Effector memory CD8-positive, alpha-beta T cell (primary cell): ENCODE results near the gene SORBS1.

Source experiments
- ATAC-seq: fragments of 150-1000 bp; cut with Tn5 transposase; replicated peaks from 2 replicates; pipeline ENCODE4 v1.10.0; 2021; ENCODE audit warnings: mild to moderate bottlenecking, moderate library complexity
- DNase-seq, 3 experiments: peaks; one replicate each; pipeline ENCODE4 v3.0.0; 2021
- H3K27ac Mint-ChIP-seq, 2 donors: one replicate each; pipeline ENCODE4 v1.8.0; 2022; ENCODE audit warnings: mild to moderate bottlenecking in 2 of 2, mixed read lengths in 2 of 2, moderate library complexity in 2 of 2
- H3K27me3 Mint-ChIP-seq, 2 donors: one replicate each; pipeline ENCODE4 v1.8.0; 2022; ENCODE audit warnings: mixed read lengths in 2 of 2
- H3K36me3 Mint-ChIP-seq: one replicate; pipeline ENCODE4 v1.8.0; 2022; ENCODE audit warnings: mild to moderate bottlenecking, moderate library complexity, mixed read lengths; ENCODE audit not compliant: insufficient read depth
- H3K4me1 Mint-ChIP-seq, 2 donors: one replicate each; pipeline ENCODE4 v1.8.0; 2022; ENCODE audit warnings: low read depth in 2 of 2, mixed read lengths in 2 of 2
- H3K4me3 Mint-ChIP-seq, 2 donors: one replicate each; pipeline ENCODE4 v1.8.0; 2022; ENCODE audit warnings: mild to moderate bottlenecking in 2 of 2, mixed read lengths in 2 of 2, moderate library complexity in 2 of 2
- H3K9me3 Mint-ChIP-seq, 2 donors: one replicate each; pipeline ENCODE4 v1.8.0; 2022; ENCODE audit warnings: mixed read lengths in 2 of 2

Gene SORBS1

DNA sequence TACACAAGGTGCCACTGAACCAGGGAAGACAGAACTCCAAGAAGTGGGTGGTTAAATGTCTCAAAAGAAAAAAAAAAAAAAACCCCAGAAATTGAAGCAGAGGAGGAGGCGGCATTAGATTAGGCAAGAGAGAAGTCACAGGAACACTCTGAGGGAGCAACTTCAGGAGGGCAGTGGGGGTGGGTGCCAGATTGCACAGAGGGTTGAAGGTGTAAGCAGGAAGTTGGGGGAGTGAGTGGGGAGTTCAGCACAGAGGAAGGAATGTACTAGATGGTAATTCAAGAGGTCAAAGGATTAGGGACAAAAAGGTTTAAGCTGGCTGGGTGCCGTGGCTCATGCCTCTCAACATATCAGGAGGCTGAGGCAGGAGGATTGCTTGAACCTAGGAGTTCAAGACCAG lies 160.4 kb downstream of the SORBS1 start:
- ATAC-seq = no peak
- Mint-ChIP-seq H3K27me3 (peaks cover 0 to 7% of the 10 kb centered on the region in 2 donors), H3K9me3 (no peaks in the 10 kb centered on the region), H3K4me1 (no peaks in the 10 kb centered on the region), H3K27ac (peak overlapping the region in 1 of 2 donors; percentile 1), H3K4me3 (no peak overlapping the region), H3K36me3 (peaks cover 3% of the 10 kb centered on the region)
- DNase-seq = no peak

DNA sequence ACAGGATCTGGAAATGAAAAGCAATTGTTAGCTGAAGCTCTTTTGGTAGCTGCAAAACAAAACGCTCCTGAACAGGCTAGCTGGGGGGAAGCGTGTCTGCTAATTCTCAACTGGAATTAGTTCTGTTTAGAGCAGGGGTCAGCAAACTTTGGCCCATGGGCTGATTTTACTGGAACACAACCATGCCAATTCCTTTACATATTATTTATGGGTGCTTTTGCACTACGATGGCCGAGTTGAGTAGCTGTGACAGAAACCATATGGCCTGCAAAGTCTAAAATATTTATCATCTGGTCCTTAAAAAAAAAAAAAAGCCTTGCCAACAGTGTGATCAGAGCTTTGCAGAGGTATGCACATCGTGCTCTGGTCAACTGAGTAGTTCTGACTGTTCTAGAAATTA lies 162.0 kb downstream of the SORBS1 start:
- H3K9me3 Mint-ChIP-seq = no peaks in the 10 kb centered on the region
- peaks cover 5% of the 10 kb centered on the region for H3K36me3 Mint-ChIP-seq
- ATAC-seq = no peak
- H3K27me3 Mint-ChIP-seq = no peaks in the 10 kb centered on the region
- H3K4me3 Mint-ChIP-seq = no peak overlapping the region
- no peak for DNase-seq
- H3K27ac Mint-ChIP-seq = no peak overlapping the region
- H3K4me1 Mint-ChIP-seq = peaks cover 0 to 2% of the 10 kb centered on the region in 2 donors

DNA sequence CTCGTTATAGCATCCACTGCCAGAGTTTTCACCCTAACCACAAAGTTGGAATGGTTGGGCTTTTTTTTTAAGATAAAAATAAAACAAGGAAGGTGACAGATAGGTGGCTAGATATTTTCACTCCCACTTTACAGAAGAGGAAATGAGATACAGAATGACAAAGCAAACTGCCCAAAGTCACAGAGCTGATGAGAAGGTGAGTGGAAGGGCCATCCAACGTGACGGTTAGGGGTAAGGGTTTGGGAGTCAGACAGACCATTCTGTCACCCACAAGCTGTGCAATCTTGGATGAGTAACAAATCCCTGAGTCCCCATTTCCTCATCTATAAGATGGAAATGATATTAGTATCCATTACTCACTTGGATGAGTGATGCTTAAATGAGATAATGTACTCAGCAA lies 163.4 kb downstream of the SORBS1 start:
- DNase-seq (no peak), ATAC-seq (no peak)
- no peak overlapping the region for H3K4me3 Mint-ChIP-seq
- H3K9me3 Mint-ChIP-seq = no peaks in the 10 kb centered on the region
- H3K4me1 Mint-ChIP-seq = peaks cover 0 to 3% of the 10 kb centered on the region in 2 donors
- H3K27ac Mint-ChIP-seq = no peak overlapping the region
- H3K36me3 Mint-ChIP-seq = peaks cover 5% of the 10 kb centered on the region
- H3K27me3 Mint-ChIP-seq = no peaks in the 10 kb centered on the region

DNA sequence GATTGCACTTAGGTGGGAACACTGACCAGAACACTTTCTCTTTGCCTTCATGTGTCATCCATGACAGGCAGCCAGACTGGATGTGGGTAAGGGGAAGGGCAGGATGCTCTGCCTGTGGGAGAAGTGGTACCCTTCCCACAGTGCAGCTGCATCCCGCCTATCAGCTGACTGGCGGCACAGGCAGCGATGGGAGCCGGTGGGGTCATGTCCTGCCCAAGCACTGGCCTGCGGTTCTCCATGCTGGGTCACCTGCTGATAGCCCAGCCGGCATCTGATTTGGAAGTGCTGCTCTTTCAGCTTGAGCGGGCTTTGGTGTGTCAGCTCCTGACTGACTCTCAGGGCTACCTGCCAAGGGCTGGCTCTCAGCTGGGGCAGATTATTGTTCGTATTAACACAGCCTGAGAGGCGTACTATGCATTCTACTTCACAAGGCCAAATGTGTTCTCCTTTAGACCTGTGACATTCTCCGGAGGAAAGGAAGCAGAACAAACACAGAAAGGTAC lies 165.2 kb downstream of the SORBS1 start:
- peaks cover 5% of the 10 kb centered on the region for H3K36me3 Mint-ChIP-seq
- DNase-seq (no peak), ATAC-seq (no peak)
- no peaks in the 10 kb centered on the region for H3K9me3 Mint-ChIP-seq
- no peak overlapping the region for H3K27ac Mint-ChIP-seq
- no peaks in the 10 kb centered on the region for H3K27me3 Mint-ChIP-seq
- H3K4me1 Mint-ChIP-seq = peaks cover 0 to 3% of the 10 kb centered on the region in 2 donors
- H3K4me3 Mint-ChIP-seq = no peak overlapping the region

DNA sequence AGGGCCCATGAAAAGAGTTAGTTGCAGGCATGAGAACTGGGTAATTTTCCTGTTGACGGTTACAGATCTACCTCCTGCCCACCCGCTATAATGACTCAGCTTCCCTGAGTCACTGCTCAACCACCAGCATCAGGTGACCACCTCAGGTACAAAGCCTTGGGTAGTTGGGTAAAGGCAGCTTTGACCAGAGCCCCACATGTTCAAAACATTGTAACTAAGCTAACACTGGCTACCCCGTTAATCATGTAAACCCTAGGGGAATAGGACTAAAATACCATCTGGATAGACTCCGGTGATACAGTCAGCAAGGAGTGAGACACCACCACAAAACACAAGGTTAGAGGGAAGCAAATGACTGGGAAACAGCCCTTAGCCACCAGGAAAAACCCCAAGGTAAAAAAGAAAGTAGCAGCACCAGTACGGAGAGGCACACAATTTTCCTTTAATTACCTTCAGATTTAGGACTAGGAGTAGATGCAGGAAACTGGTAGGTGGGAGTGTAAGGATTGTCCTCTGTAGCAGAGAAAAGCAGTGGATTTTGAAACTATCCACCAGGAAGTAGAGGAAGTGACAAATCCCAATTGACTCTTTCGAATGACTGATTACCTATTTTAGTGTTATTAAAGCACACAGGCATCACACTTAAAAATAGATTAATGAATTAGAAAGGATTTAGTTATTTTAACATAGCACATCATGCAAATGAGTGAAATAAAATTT lies 166.8 kb downstream of the SORBS1 start:
- Mint-ChIP-seq H3K27me3 (no peaks in the 10 kb centered on the region), H3K27ac (no peak overlapping the region), H3K9me3 (no peaks in the 10 kb centered on the region), H3K4me1 (peaks cover 0 to 3% of the 10 kb centered on the region in 2 donors), H3K4me3 (no peak overlapping the region), H3K36me3 (peaks cover 5% of the 10 kb centered on the region)
- DNase-seq = no peak
- no peak for ATAC-seq

DNA sequence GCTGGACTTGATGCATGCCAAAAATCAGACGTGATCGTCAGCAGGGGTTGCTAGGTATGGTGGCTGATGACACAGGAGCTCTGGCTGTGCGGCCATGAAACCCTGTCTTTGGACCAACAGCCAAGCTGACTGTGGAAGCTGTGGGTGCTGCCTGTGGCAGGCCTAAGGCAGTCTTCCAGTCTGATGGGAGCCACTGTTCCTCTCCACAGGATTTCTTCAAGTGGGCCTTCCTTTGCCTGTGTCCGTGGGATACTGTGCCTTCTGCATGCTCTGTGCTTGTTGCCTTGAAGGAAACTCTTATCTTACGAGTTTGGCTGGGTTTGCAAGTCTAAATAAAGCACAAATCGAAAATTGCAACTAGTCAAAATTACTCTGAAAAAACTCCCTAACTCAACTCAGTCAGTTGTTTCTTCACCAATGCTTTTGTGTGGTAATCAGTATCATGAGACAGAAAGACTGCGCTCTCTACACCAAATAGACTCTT lies 168.4 kb downstream of the SORBS1 start:
- H3K9me3 Mint-ChIP-seq = no peaks in the 10 kb centered on the region
- no peaks in the 10 kb centered on the region for H3K27me3 Mint-ChIP-seq
- H3K27ac Mint-ChIP-seq = no peak overlapping the region
- peaks cover 0 to 3% of the 10 kb centered on the region in 2 donors for H3K4me1 Mint-ChIP-seq
- peaks cover 5% of the 10 kb centered on the region for H3K36me3 Mint-ChIP-seq
- ATAC-seq = no peak
- no peak for DNase-seq
- no peak overlapping the region for H3K4me3 Mint-ChIP-seq

DNA sequence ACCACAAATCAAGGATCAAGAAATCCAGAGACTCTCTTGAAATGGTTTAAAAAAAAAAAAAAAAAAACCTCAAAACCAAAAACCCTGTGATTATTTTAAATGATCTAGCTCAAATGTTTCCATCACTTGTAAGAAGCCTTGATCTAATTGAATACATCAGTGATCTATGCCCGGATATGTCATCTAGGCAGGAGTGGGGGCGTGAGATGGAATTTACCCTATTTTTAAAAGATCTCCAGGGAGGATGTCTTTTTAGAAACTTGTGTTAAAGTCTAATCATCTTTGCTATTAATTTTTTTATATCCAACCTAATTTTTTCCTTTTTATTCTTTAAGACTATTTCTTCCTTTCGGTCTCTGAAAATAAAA lies 169.0 kb downstream of the SORBS1 start:
- DNase-seq (no peak), ATAC-seq (no peak)
- Mint-ChIP-seq H3K4me3 (no peak overlapping the region), H3K36me3 (peaks cover 5% of the 10 kb centered on the region), H3K27me3 (no peaks in the 10 kb centered on the region), H3K4me1 (peaks cover 0 to 3% of the 10 kb centered on the region in 2 donors), H3K27ac (no peak overlapping the region), H3K9me3 (no peaks in the 10 kb centered on the region)

DNA sequence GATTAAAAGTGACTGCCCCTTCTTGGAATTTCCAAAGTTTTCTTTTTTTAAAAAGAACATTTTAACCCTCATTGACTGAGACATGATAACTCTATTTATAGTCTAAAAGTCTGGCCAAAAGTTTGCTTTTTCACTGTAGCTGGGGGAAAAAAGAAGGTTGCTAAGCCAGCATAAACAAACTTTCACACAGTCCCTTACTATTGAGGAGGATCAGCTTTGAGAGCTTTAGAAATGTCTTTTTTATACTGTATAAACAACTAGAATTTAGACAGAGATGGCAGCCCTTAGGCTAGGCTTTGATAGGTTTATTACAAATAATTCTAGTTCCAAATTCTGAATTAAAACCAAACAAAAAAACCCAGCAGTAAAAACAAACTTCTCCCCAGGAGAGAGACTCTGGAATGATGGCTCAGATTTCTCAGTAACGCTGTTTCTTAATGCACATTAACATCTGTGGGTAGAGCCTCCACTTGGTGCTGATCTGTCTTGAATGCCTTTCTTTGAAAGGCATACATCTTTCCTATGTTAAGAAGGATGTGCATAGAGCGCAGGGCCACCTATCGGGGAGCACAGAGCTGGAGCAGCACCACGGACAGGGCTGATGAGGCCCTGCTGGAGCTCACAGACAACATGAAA lies 169.5 kb downstream of the SORBS1 start:
- DNase-seq (no peak), ATAC-seq (no peak)
- no peaks in the 10 kb centered on the region for H3K27me3 Mint-ChIP-seq
- peaks cover 5% of the 10 kb centered on the region for H3K36me3 Mint-ChIP-seq
- H3K9me3 Mint-ChIP-seq = no peaks in the 10 kb centered on the region
- H3K27ac Mint-ChIP-seq = no peak overlapping the region
- no peak overlapping the region for H3K4me3 Mint-ChIP-seq
- H3K4me1 Mint-ChIP-seq = peaks cover 0 to 3% of the 10 kb centered on the region in 2 donors

DNA sequence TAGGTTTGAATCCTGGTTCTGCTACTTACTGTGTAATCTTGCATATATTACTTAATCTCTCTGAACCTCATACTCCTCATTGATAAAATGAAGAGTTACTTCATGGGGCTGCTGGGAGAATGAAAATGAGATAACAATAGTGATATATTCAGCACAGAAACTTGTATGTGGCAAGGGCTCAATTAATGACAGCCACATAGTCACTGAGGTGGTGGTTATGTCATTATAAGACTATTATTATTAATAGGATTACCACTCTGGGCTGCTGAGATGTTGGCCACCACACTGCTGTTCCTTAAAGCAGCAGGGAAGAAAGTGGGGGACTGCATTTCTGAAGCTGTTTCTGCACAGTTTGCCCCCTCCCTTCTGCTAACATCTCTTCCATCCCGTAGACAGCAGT lies 170.0 kb downstream of the SORBS1 start:
- no peak for DNase-seq

DNA sequence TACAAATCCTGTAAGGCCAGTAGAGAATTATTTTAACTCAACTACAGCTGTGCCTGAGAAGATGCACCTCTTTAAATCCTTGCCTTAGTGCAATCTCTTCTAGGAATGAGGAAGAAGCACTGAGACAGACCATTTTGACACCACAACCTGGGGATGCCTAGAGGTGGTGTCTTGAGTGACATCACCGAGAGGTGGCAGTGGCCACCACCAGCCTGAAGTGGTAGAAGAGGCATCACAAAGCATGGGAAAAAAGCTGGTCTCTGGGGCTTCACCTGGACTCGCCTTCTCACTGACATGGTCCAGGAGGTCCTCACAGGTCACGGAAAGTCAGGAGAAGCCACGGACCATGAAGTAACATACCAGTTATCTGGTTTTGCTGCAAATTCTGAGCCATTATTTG lies 171.2 kb downstream of the SORBS1 start:
- H3K4me3 Mint-ChIP-seq = no peak overlapping the region
- no peaks in the 10 kb centered on the region for H3K36me3 Mint-ChIP-seq
- no peak for ATAC-seq
- H3K27me3 Mint-ChIP-seq = no peaks in the 10 kb centered on the region
- peaks cover 0 to 3% of the 10 kb centered on the region in 2 donors for H3K4me1 Mint-ChIP-seq
- H3K27ac Mint-ChIP-seq = no peak overlapping the region
- H3K9me3 Mint-ChIP-seq = no peaks in the 10 kb centered on the region
- DNase-seq = no peak

More for the DNA sequence above, 170.0 kb downstream of the SORBS1 start:
- Mint-ChIP-seq H3K4me3 (no peak overlapping the region), H3K9me3 (no peaks in the 10 kb centered on the region), H3K36me3 (peaks cover 5% of the 10 kb centered on the region), H3K4me1 (peaks cover 0 to 3% of the 10 kb centered on the region in 2 donors), H3K27ac (no peak overlapping the region), H3K27me3 (no peaks in the 10 kb centered on the region)
- ATAC-seq = no peak

DNA sequence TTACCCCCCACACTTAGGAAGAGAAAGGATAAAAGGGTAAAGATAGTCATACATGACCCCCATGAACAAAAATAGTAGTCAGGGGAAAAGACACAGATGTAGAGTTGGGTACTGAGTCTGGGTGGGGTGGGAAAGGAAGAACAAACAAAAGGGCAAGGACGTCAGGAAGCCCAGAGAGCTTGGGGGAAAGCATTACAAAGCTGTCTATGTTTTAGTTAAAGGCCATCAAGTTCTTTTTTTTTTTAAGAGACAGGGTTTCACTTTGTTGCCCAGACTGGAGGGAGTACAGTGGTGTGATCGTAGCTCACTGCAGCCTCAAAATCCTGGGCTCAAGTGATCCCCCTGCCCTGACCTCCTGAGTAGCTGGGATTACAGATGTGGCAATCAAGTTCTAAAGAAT lies 172.0 kb downstream of the SORBS1 start:
- peaks cover 0 to 1% of the 10 kb centered on the region in 2 donors for H3K4me1 Mint-ChIP-seq
- H3K27me3 Mint-ChIP-seq = no peaks in the 10 kb centered on the region
- no peak for DNase-seq
- ATAC-seq = no peak
- H3K36me3 Mint-ChIP-seq = no peaks in the 10 kb centered on the region
- no peak overlapping the region for H3K27ac Mint-ChIP-seq
- H3K4me3 Mint-ChIP-seq = no peak overlapping the region
- H3K9me3 Mint-ChIP-seq = no peaks in the 10 kb centered on the region

DNA sequence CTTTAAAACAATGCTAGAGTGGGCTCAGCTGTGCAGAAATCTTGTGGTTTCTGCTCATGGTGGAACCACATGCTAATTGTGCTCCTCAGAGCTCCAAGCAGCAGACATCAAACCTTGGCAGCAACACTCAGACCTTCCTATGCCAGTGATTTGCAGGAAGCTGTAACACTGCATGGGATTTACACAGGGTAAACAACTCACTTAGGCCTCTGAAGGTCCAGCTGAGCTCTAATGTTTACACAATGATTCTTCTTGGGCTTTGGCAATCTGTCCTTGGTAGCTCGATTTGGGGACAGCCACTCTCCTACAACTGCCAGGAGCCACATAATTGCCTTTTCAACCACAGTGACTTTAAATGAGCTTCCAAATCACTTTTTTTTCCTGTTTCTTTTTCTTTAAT lies 172.6 kb downstream of the SORBS1 start:
- no peak for DNase-seq
- Mint-ChIP-seq H3K4me3 (no peak overlapping the region), H3K36me3 (no peaks in the 10 kb centered on the region), H3K9me3 (no peaks in the 10 kb centered on the region), H3K27ac (no peak overlapping the region), H3K27me3 (no peaks in the 10 kb centered on the region), H3K4me1 (no peaks in the 10 kb centered on the region)
- no peak for ATAC-seq

DNA sequence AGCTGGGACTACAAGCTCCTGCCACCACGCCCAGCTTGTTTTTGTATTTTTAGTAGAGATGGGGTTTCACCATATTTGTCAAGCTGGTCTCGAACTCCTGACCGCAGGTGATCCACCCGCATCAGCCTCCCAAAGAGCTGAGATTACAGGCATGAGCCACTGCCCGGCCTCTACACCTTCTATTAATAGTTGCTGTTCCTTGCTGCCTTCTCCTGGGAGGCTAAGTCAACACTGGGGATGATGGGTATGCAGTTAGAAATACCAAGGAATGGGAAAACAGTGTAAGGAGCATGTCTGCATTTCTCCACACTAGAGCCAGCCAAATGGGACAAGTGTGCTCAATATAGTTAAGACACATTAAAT lies 173.1 kb downstream of the SORBS1 start:
- ATAC-seq (no peak), DNase-seq (no peak)
- Mint-ChIP-seq H3K4me3 (no peak overlapping the region), H3K27me3 (no peaks in the 10 kb centered on the region), H3K27ac (no peak overlapping the region), H3K4me1 (no peaks in the 10 kb centered on the region), H3K9me3 (no peaks in the 10 kb centered on the region), H3K36me3 (no peaks in the 10 kb centered on the region)

DNA sequence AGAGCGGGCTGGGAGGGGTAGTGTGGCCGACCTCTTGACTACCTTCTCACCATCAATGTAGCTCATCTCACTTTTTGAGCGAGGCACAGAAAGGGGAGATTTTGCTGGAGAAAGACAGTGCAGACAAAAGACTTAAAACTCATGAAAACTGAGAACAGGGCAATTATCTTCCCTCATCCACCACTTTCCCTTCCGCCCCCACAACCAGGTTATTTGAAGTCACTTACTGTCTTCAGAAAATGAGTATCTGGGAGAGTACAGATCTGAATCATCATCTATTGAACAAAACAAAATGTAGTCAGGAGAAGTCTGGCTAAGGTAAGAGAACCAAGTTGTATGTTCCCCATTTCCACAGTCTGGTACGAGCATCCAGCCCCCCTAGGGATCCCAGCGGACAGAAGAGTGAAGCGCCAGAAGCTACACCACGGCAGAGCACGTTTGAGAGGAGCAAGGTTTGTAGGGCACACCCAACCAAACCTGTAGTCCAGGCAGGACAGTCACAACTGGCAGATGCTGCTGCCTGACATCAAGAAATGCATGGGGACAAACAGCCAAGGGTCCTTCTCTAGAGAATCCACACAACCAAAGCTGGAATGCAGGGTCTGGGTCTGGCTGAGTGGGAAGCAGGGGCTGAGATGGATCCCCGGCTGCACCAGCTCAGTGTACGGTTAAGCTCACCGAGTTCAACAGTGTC lies 177.0 kb downstream of the SORBS1 start:
- H3K27ac Mint-ChIP-seq = no peak overlapping the region
- H3K4me1 Mint-ChIP-seq = no peaks in the 10 kb centered on the region
- DNase-seq = no peak
- no peak for ATAC-seq
- H3K9me3 Mint-ChIP-seq = no peaks in the 10 kb centered on the region
- H3K4me3 Mint-ChIP-seq = no peak overlapping the region
- H3K27me3 Mint-ChIP-seq = peaks cover 0 to 6% of the 10 kb centered on the region in 2 donors
- H3K36me3 Mint-ChIP-seq = no peaks in the 10 kb centered on the region
